Heart right ventricle (tissue), 16 donors: ENCODE measurements around the gene PRSS22. TPM values are rescaled to one million over a fixed set of nuclear protein-coding genes. Genes with fewer than 3 reads are reported as not detected.

ENCODE experiments used
- ATAC-seq, 8 donors: fragments of 200-7000 bp; cut with Tn5 transposase; one replicate each; pipeline ENCODE4 v1.9.1; 2020; ENCODE audit warnings: mild to moderate bottlenecking in 8 of 8, moderate library complexity in 8 of 8, moderate number of reproducible peaks in 1 of 8
- DNase-seq, 2 donors: peaks; one replicate each; pipeline ENCODE4 v3.0.0-alpha.2; 2020
- H3K27ac ChIP-seq, 10 donors: fragments of 200-600 bp; sonication (generic) in 2 of 10; one replicate each; pipeline versions ENCODE4 v1.5.0 to v1.8.0; 2020 to 2022; ENCODE audit warnings: mild to moderate bottlenecking in 3 of 10
- H3K27me3 ChIP-seq, 7 donors: fragments of 200-600 bp; one replicate each; pipeline ENCODE4 v1.8.0; 2021 to 2022; ENCODE audit warnings: mild to moderate bottlenecking in 2 of 7
- H3K36me3 ChIP-seq, 9 donors: fragments of 200-600 bp; sonication (generic) in 1 of 9; one replicate each; pipeline versions ENCODE4 v1.5.0 to v1.8.0; 2020 to 2022; ENCODE audit warnings: mild to moderate bottlenecking in 2 of 9
- H3K4me1 ChIP-seq, 9 donors: fragments of 200-600 bp; sonication (generic) in 1 of 9; one replicate each; pipeline versions ENCODE4 v1.5.0 to v1.8.0; 2020 to 2022; ENCODE audit warnings: mild to moderate bottlenecking in 4 of 9
- H3K4me3 ChIP-seq, 10 donors: fragments of 200-600 bp; sonication (generic) in 2 of 10; one replicate each; pipeline versions ENCODE4 v1.5.0 to v1.8.0; 2020 to 2022; ENCODE audit warnings: mild to moderate bottlenecking in 7 of 10, moderate library complexity in 2 of 10
- H3K9me3 ChIP-seq, 11 donors: fragments of 200-600 bp in 10 of 11; sonication (generic) in 2 of 11; one replicate each; pipeline versions ENCODE4 v1.5.0 to v1.8.0; 2013 to 2022; ENCODE audit warnings: mild to moderate bottlenecking in 2 of 11, control low read depth in 1 of 11, moderate library complexity in 1 of 11
- CTCF ChIP-seq, 9 donors: fragments of 200-600 bp; sonication (generic) in 2 of 9; IDR thresholded peaks; one replicate each; pipeline versions ENCODE4 v1.5.0 to v1.8.0; 2021 to 2022; ENCODE audit warnings: antibody characterized with exemption in 9 of 9, mild to moderate bottlenecking in 5 of 9, moderate library complexity in 1 of 9
- WGBS, 2 donors: extraction: QIAGEN DNeasy Blood & Tissue Kit; methylation state at CpG; one replicate each; pipeline ENCODE4 v1.1.7; 2013; ENCODE audit warnings: inconsistent platforms in 1 of 2; 5-methylcytosine and 5-hydroxymethylcytosine counted together
- intact Hi-C, 10 donors: fragments of 100-400 bp; cut with DNase I; formaldehyde crosslinking; loops; one replicate each; pipeline versions ENCODE4 v1.11.1 to v1.14.2; 2022
- polyA plus RNA-seq, 2 donors: library from polyadenylated mRNA; stranded (reverse); fragments of 200-250 nt; gene quantifications; one replicate each; pipeline ENCODE4 v1.2.3, GENCODE V29; 2013
- total RNA-seq, 10 donors: library from RNA; stranded (reverse); fragmentation: NEBNext Ultra II Directional in 3 of 10; extraction: Animal tissue kit (Norgen Biotek cat#: 25700) in 3 of 10; gene quantifications; one replicate each; pipeline versions ENCODE4 v1.2.1 to v1.2.4, GENCODE V29; 2021 to 2023
- donor health status: Arrhythmogenic right ventricular cardiomyopathy.
- donor health status: ischemic (EF 13 %, LVEDD 7.1; RV severe dilation, severe dysfunction).
- donor health status: healthy with polysubstance abuse.
- donor health status: DM: no; HTN: yes; CAD: no.
- donor health status: DM: no; HTN: no; CAD: no.
- donor health status: ischemic (EF 25% LVEDD 6.9; RV normal size, moderate dysfunction).
- donor health status: ischemic (EF 25% LVEDD 5.7; RV mildly dilated, moderate dysfunction).
- donor health status: healthy.
- donor health status: DM: yes; HTN: yes; CAD: no.
- donor health status: Ischemic cardiomyopathy.
- donor health status: ischemic (EF 35%, LVEDD 5.7; RV mildly dilated, moderate dysfunction).
- donor health status: nonischemic (EF 11% LVEDD 7.7; RV severe dilation, severe dysfunction).
- donor health status: DM: yes; HTN: yes; CAD: no.
- donor health status: PGD.
- donor health status: ischemic (EF 29% LVEDD 5.4; RV normal size, mild dysfunction).
- donor health status: nonischemic (EF 23%, LVEDD 6.1; RV moderate dilation, normal function).

The PRSS22 gene
- total and polyA plus RNA-seq, 12 donors, result 0.21 TPM; not detected in 11

- WGBS, 2 donors, result 90 to 95% methylated on average over 9 of the region's 9 CpGs
- peaks cover 0 to 30% (median 0%) of the 10 kb centered on the region in 9 donors for H3K36me3 ChIP-seq
- intact Hi-C loops, result no loop called here
- ATAC-seq (no peak), DNase-seq (no peak)
- no peaks in the 10 kb centered on the region for H3K9me3 ChIP-seq
- H3K27me3 ChIP-seq, result no peaks in the 10 kb centered on the region
- TF ChIP-seq CTCF (IDR thresholded peaks at IDR 0.05), result no peak
- H3K4me3 ChIP-seq, result no peak overlapping the region
- peaks cover 3 to 22% (median 15%) of the 10 kb centered on the region in 9 donors for H3K4me1 ChIP-seq
- no peak overlapping the region for H3K27ac ChIP-seq
Measured at GRCh38 chr16:2902337-2903130, 44.6 kb upstream of the PRSS22 start.

GRCh38 chr16:2900526-2901075, 42.6 kb upstream of the PRSS22 start:
- intact Hi-C loops, result no loop called here
- H3K4me1 ChIP-seq, result peaks cover 3 to 10% (median 8%) of the 10 kb centered on the region in 9 donors
- H3K36me3 ChIP-seq, result peaks cover 0 to 49% (median 8%) of the 10 kb centered on the region in 9 donors

GRCh38 chr16:2899564-2900072, 41.6 kb upstream of the PRSS22 start:
- ATAC-seq (no peak), DNase-seq (no peak)
- Histone ChIP-seq H3K36me3 (peaks cover 0 to 54% (median 8%) of the 10 kb centered on the region in 9 donors), H3K27me3 (no peaks in the 10 kb centered on the region), H3K9me3 (no peaks in the 10 kb centered on the region), H3K4me3 (no peak overlapping the region), H3K4me1 (peaks cover 3 to 9% (median 7%) of the 10 kb centered on the region in 9 donors), H3K27ac (no peak overlapping the region)
- intact Hi-C loops, result no loop called here
- no peak for TF ChIP-seq CTCF (IDR thresholded peaks at IDR 0.05)
- 93 to 95% methylated on average over 13 of the region's 13 CpGs for WGBS, 2 donors

More at GRCh38 chr16:2900526-2901075, 42.6 kb upstream of the PRSS22 start:
- ATAC-seq (no peak), DNase-seq (no peak)
- no peak for TF ChIP-seq CTCF (IDR thresholded peaks at IDR 0.05)
- H3K4me3 ChIP-seq, result no peak overlapping the region
- WGBS, 2 donors, result 93% methylated on average over 15 of the region's 15 CpGs
- no peaks in the 10 kb centered on the region for H3K27me3 ChIP-seq
- H3K9me3 ChIP-seq, result no peaks in the 10 kb centered on the region
- H3K27ac ChIP-seq, result no peak overlapping the region

GRCh38 chr16:2898831-2899563, 41.0 kb upstream of the PRSS22 start:
- H3K9me3 ChIP-seq, result no peaks in the 10 kb centered on the region
- H3K27me3 ChIP-seq, result no peaks in the 10 kb centered on the region
- intact Hi-C loops, result no loop called here
- ATAC-seq (no peak), DNase-seq (no peak)
- no peak for TF ChIP-seq CTCF (IDR thresholded peaks at IDR 0.05)
- H3K4me1 ChIP-seq, result peaks cover 3 to 8% (median 7%) of the 10 kb centered on the region in 9 donors
- H3K27ac ChIP-seq, result no peak overlapping the region
- 87 to 88% methylated on average over 10 of the region's 10 CpGs for WGBS, 2 donors
- H3K36me3 ChIP-seq, result peaks cover 0 to 54% (median 8%) of the 10 kb centered on the region in 9 donors
- no peak overlapping the region for H3K4me3 ChIP-seq
